ENCODE results near the gene FGF9. TPM values are rescaled to one million over a fixed set of nuclear protein-coding genes. Genes with fewer than 3 reads are reported as not detected.

FGF9 gene
- polyA plus RNA-seq, 2 of the 4 experiments (the other 2 are of a cell fraction): not detected

- TF ChIP-seq SREBF2 (IDR thresholded peaks at IDR 0.05): no peak
These were observed 81.6 kb downstream of the FGF9 start (continued) for GRCh38 chr13:21752501-21752900.

DNA sequence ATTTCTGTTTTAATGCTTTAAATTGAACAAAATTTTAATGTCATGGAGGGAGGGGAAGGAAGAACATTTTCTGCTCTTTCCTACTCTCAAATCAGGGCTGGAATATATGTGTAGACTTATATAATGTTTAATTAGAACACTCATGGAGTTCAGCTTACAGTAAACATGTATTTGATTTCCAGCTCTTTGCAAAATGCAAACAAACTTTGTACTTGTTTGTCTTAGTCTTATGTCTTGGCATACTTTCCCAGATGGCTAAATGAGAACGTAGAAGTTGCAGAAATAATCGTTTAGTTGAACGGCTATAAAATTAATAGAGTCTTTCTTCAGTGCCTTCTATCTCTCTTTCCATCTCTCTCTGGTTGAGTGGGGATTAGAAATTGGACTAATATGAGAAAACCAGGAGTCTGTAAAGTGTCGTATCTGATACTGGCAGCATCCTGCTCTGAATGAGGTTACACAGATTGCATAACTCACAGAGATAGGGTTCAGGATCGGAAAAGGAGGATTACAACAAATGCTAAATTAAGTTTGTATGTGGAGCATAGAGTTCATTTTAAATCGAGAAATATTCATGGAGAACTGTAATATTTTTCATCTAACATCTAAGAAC is 82.3 kb downstream of the FGF9 start:
- POLR2A ChIA-PET: no interaction called here
- TF ChIP-seq JUN (IDR thresholded peaks at IDR 0.05) (no peak), ZFP36 (IDR thresholded peaks at IDR 0.05; ENCODE audit: borderline replicate concordance, partially characterized antibody) (no peak), RCOR1 (IDR thresholded peaks at IDR 0.05; ENCODE audit: low read depth, low read length) (no peak), MAZ (IDR thresholded peaks at IDR 0.05; ENCODE audit: borderline replicate concordance, low read depth, low read length) (no peak), NFE2L2 (conservative IDR thresholded peaks at IDR 0.05; ENCODE audit: low read length) (no peak), HMGXB4 (CRISPR knock-in tag; IDR thresholded peaks at IDR 0.05; ENCODE audit: borderline replicate concordance) (no peak), RARB (CRISPR knock-in tag; IDR thresholded peaks at IDR 0.05) (no peak), EHF (CRISPR knock-in tag; IDR thresholded peaks at IDR 0.05) (no peak)
- TF ChIP-seq, protein P1, sequence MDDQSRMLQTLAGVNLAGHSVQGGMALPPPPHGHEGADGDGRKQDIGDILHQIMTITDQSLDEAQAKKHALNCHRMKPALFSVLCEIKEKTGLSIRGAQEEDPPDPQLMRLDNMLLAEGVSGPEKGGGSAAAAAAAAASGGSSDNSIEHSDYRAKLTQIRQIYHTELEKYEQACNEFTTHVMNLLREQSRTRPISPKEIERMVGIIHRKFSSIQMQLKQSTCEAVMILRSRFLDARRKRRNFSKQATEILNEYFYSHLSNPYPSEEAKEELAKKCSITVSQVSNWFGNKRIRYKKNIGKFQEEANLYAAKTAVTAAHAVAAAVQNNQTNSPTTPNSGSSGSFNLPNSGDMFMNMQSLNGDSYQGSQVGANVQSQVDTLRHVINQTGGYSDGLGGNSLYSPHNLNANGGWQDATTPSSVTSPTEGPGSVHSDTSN (IDR thresholded peaks at IDR 0.05): no peak
- TF ChIP-seq, protein P2, sequence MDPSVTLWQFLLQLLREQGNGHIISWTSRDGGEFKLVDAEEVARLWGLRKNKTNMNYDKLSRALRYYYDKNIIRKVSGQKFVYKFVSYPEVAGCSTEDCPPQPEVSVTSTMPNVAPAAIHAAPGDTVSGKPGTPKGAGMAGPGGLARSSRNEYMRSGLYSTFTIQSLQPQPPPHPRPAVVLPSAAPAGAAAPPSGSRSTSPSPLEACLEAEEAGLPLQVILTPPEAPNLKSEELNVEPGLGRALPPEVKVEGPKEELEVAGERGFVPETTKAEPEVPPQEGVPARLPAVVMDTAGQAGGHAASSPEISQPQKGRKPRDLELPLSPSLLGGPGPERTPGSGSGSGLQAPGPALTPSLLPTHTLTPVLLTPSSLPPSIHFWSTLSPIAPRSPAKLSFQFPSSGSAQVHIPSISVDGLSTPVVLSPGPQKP (IDR thresholded peaks at IDR 0.05; ENCODE audit: low read depth, low read length): no peak
- Histone ChIP-seq H3K4me3 (no peak overlapping the region), H3K4me1 (no peaks in the 10 kb centered on the region), H3K27ac (no peak overlapping the region), H3K9me3 (no peaks in the 10 kb centered on the region), H3K4me2 (no peak overlapping the region)
- FAIRE-seq (no peak), ATAC-seq (no peak), DNase-seq (ENCODE audit: low read depth in 1 of 2, low spot score in 1 of 2) (no peak)
- 5% methylated on average over 6 of the region's 6 CpGs for WGBS (ENCODE audit: missing lambda C conversion rate)
- CTCF ChIA-PET: no interaction called here

Other genes with a start within 250 kb of the FGF9 start
- gene ZDHHC20, start 211.8 kb upstream of the FGF9 start, polyA plus RNA-seq (2011; rRNA removed): 40.9 and 57.0 TPM in 2 replicates
- gene ZDHHC20, start 211.8 kb upstream of the FGF9 start, polyA plus RNA-seq (2017; fragmentation: RNase III; extraction: RNeasy Plus Mini Kit Qiagen cat#74134 plus additional on column Dnase treatment): 22.3 to 26.9 TPM (median 25.1 TPM) in 3 replicates
- gene MICU2, start 66.9 kb upstream of the FGF9 start, polyA plus RNA-seq (2011; rRNA removed): 31.3 and 42.6 TPM in 2 replicates
- 24.7 to 28.9 TPM (median 26.2 TPM) in 3 replicates for gene MICU2, start 66.9 kb upstream of the FGF9 start, polyA plus RNA-seq (2017; fragmentation: RNase III; extraction: RNeasy Plus Mini Kit Qiagen cat#74134 plus additional on column Dnase treatment)

All from A549 (cell line).